Endothelial cell of umbilical vein (primary cell): Measurements from ENCODE around the gene PAEP. TPM values are rescaled to one million over a fixed set of nuclear protein-coding genes. Genes with fewer than 3 reads are reported as not detected.

Experiments used
- BruUV-seq: library from RNA; stranded (reverse); fragments of 400-500 nt; replicated peaks from 2 replicates; lab custom pipeline; 2021; lab: Mats Ljungman, UMichigan
- CTCF ChIA-PET: fragments of 300-600, 350-600 bp; sonication (Branson Sonifier 250); formaldehyde crosslinking; loops from one replicate; lab custom pipeline; 2021; ENCODE audit warnings: antibody characterized with exemption, inconsistent platforms; lab: Charles Lee
- POLR2A ChIA-PET: fragments of 300-600, 350-600 bp; sonication (Branson Sonifier 250); formaldehyde crosslinking; loops from one replicate; lab custom pipeline; 2021; ENCODE audit warnings: antibody characterized with exemption, inconsistent platforms; lab: Charles Lee
- DNase-seq: peaks from one replicate; pipeline ENCODE4 v3.0.0-alpha.2; 2011; ENCODE audit warnings: low read depth, low spot score
- FAIRE-seq: peaks from 2 replicates; lab custom pipeline; 2011; peaks lifted over from hg19 to GRCh38; lab: Jason Lieb, UNC
- H2AFZ ChIP-seq: 2 replicates; pipeline ENCODE4 v1.6.0; 2012; ENCODE audit warnings: low read depth, low read length, control low read depth, inconsistent platforms
- H3K27ac ChIP-seq: 2 replicates; pipeline ENCODE4 v1.5.1; 2011; ENCODE audit warnings: low read depth, mild to moderate bottlenecking, control low read depth, low read length, moderate library complexity; ENCODE audit not compliant: insufficient read depth
- H3K27me3 ChIP-seq, 2 experiments: 2 replicates each; pipeline versions ENCODE4 v1.6.0 to v1.6.1; 2011; ENCODE audit warnings: low read length in 2 of 2, mixed read lengths in 1 of 2; ENCODE audit not compliant: control insufficient read depth in 2 of 2, insufficient read depth in 2 of 2
- H3K36me3 ChIP-seq, 2 experiments: 2 replicates in 1 of 2; 3 replicates in 1 of 2; pipeline ENCODE4 v1.5.1; 2011; ENCODE audit warnings: low read length in 2 of 2, mild to moderate bottlenecking in 1 of 2, moderate library complexity in 1 of 2; ENCODE audit not compliant: control insufficient read depth in 2 of 2, insufficient read depth in 2 of 2; ENCODE audit errors: extremely low read depth in 1 of 2
- H3K4me1 ChIP-seq: 3 replicates; pipeline ENCODE4 v1.5.1; 2011; ENCODE audit warnings: mild to moderate bottlenecking, low read length; ENCODE audit not compliant: control insufficient read depth, insufficient read depth; ENCODE audit errors: extremely low read depth
- H3K4me2 ChIP-seq: 2 replicates; pipeline ENCODE4 v1.6.1; 2011; ENCODE audit warnings: low read length, control low read depth, mixed read lengths; ENCODE audit not compliant: insufficient read depth
- H3K4me3 ChIP-seq, 3 experiments: fragments of 200-600 bp in 1 of 3; sonication (generic), shearing (Covaris generic) in 1 of 3; replicated peaks in 1 of 3; 2 replicates each; pipeline ENCODE4 v1.5.1; 2011 to 2016; ENCODE audit warnings: control low read depth in 3 of 3, low read length in 3 of 3, mild to moderate bottlenecking in 2 of 3, inconsistent platforms in 1 of 3, low read depth in 1 of 3, moderate library complexity in 1 of 3; ENCODE audit not compliant: insufficient read depth in 1 of 3
- H3K79me2 ChIP-seq: 2 replicates; pipeline ENCODE4 v1.6.0; 2012; ENCODE audit warnings: low read length, inconsistent platforms; ENCODE audit not compliant: control insufficient read depth, insufficient read depth
- H3K9ac ChIP-seq: replicated peaks from 2 replicates; pipeline ENCODE3; 2011; ENCODE audit warnings: low read length, control low read depth; ENCODE audit not compliant: insufficient read depth; ENCODE audit errors: extremely low read depth
- H3K9me1 ChIP-seq: replicated peaks from 3 replicates; pipeline ENCODE4 v1.6.0; 2011; ENCODE audit warnings: mild to moderate bottlenecking, low read length; ENCODE audit not compliant: control insufficient read depth, insufficient read depth; ENCODE audit errors: extremely low read depth
- H3K9me3 ChIP-seq: replicated peaks from 2 replicates; pipeline ENCODE4 v1.5.1; 2012; ENCODE audit warnings: low read length, inconsistent platforms; ENCODE audit not compliant: control insufficient read depth, insufficient read depth
- H4K20me1 ChIP-seq: replicated peaks from 2 replicates; pipeline ENCODE3; 2011; ENCODE audit warnings: mild to moderate bottlenecking, low read length; ENCODE audit not compliant: control insufficient read depth, insufficient read depth; ENCODE audit errors: extremely low read depth
- EZH2 ChIP-seq: IDR thresholded peaks from 2 replicates; pipeline ENCODE4 v1.6.1; 2012; ENCODE audit warnings: borderline replicate concordance, low read depth, mild to moderate bottlenecking, moderate library complexity, low read length, inconsistent platforms; ENCODE audit not compliant: severe bottlenecking
- FOS ChIP-seq: IDR thresholded peaks from 2 replicates; pipeline ENCODE4 v1.6.1; 2011; ENCODE audit warnings: mild to moderate bottlenecking, low read length, moderate library complexity, borderline replicate concordance; ENCODE audit not compliant: insufficient read depth
- GATA2 ChIP-seq: IDR thresholded peaks from 2 replicates; pipeline ENCODE4 v1.7.0; 2011; ENCODE audit warnings: low read depth, mild to moderate bottlenecking, moderate library complexity, mixed read lengths, low read length; ENCODE audit not compliant: insufficient read length, insufficient read depth
- JUN ChIP-seq: IDR thresholded peaks from 2 replicates; pipeline ENCODE4 v1.6.1; 2011; ENCODE audit warnings: borderline replicate concordance, low read depth; ENCODE audit not compliant: insufficient read length, insufficient read depth
- MYC ChIP-seq: IDR thresholded peaks from one replicate; pipeline ENCODE4 v1.6.1; 2011; ENCODE audit warnings: mild to moderate bottlenecking, low read depth, low read length
- POLR2A ChIP-seq: IDR thresholded peaks from 2 replicates; pipeline ENCODE4 v1.6.1; 2012; ENCODE audit warnings: low read depth, mild to moderate bottlenecking, control low read depth, low read length
- POLR2AphosphoS5 ChIP-seq: IDR thresholded peaks from 2 replicates; pipeline ENCODE4 v1.6.1; 2012; ENCODE audit warnings: low read depth, mild to moderate bottlenecking, control low read depth, low read length, moderate library complexity; ENCODE audit not compliant: insufficient read depth
- dilution Hi-C: fragments of 300-500 bp; cut with MboI; formaldehyde crosslinking; loops from one replicate; pipeline ENCODE4 v1.15.0; 2019; ENCODE audit warnings: low sequenced_read_pairs; ENCODE audit not compliant: extremely low pct_ligation_motif_present
- intact Hi-C: fragments of 100-400 bp; cut with micrococcal nuclease; formaldehyde crosslinking; loops from one replicate; pipeline ENCODE4 v1.10.0; 2022
- polyA plus RNA-seq, 4 experiments: library from polyadenylated mRNA; depleted of rRNA in 3 of 4; stranded (reverse) in 3 of 4; unstranded in 1 of 4; fragments of >200 nt; gene quantifications; 2 replicates each; pipeline versions ENCODE4 v1.2.1 to v1.2.3, GENCODE V29; 2011 to 2012; ENCODE audit warnings: missing spikeins in 1 of 4
- total RNA-seq: library from RNA; stranded (reverse); gene quantifications from 2 replicates; pipeline ENCODE4 v1.2.3, GENCODE V29; 2021
- TF ChIP-seq, protein P1 (sequence below), 2 donors: IDR thresholded peaks; 1 replicate in 1 of 2; 2 replicates in 1 of 2; pipeline ENCODE4 v1.5.1; 2011; ENCODE audit warnings: low read length in 2 of 2, mild to moderate bottlenecking in 2 of 2, moderate library complexity in 2 of 2, control low read depth in 1 of 2, inconsistent platforms in 1 of 2, low read depth in 1 of 2; ENCODE audit not compliant: insufficient read depth in 1 of 2; ENCODE audit errors: extremely low read depth in 1 of 2
- TF ChIP-seq, protein P2 (sequence below): IDR thresholded peaks from 2 replicates; pipeline ENCODE4 v1.6.1; 2011; ENCODE audit not compliant: insufficient read depth, insufficient read length

PAEP gene
- total and polyA plus RNA-seq, 2 donors (not counting 3 experiments of a cell fraction or from before 2014, with no cell fraction given), result not detected

- CTCF ChIA-PET, result interaction anchor here (1.1 kb wide), 1 partner anchor 87 kb away, joined by 3 read pairs; no protein-coding TSS in a partner anchor
Observed at GRCh38 chr9:135591506-135592330, 30.2 kb downstream of the PAEP start.

More at GRCh38 chr9:135591506-135592330, 30.2 kb downstream of the PAEP start:
- no peak overlapping the region for H2AFZ ChIP-seq
- no peak for TF ChIP-seq FOS
- TF ChIP-seq POLR2AphosphoS5, result no peak
- TF ChIP-seq POLR2A, result no peak
- no peak for TF ChIP-seq JUN
- no peak for TF ChIP-seq EZH2
- TF ChIP-seq, protein P1, sequence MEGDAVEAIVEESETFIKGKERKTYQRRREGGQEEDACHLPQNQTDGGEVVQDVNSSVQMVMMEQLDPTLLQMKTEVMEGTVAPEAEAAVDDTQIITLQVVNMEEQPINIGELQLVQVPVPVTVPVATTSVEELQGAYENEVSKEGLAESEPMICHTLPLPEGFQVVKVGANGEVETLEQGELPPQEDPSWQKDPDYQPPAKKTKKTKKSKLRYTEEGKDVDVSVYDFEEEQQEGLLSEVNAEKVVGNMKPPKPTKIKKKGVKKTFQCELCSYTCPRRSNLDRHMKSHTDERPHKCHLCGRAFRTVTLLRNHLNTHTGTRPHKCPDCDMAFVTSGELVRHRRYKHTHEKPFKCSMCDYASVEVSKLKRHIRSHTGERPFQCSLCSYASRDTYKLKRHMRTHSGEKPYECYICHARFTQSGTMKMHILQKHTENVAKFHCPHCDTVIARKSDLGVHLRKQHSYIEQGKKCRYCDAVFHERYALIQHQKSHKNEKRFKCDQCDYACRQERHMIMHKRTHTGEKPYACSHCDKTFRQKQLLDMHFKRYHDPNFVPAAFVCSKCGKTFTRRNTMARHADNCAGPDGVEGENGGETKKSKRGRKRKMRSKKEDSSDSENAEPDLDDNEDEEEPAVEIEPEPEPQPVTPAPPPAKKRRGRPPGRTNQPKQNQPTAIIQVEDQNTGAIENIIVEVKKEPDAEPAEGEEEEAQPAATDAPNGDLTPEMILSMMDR (IDR thresholded peaks at IDR 0.05; ENCODE audit: extremely low read depth in 1 of 2, insufficient read depth in 1 of 2, low read depth in 1 of 2, low read length in 2 of 2), result no peak
- TF ChIP-seq GATA2, result no peak
- no peak for TF ChIP-seq MYC
- TF ChIP-seq, protein P2, sequence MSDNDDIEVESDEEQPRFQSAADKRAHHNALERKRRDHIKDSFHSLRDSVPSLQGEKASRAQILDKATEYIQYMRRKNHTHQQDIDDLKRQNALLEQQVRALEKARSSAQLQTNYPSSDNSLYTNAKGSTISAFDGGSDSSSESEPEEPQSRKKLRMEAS, result no peak
- DNase-seq (no peak), FAIRE-seq (no peak)
- H3K9me3 ChIP-seq, result no peaks in the 10 kb centered on the region
- H3K4me1 ChIP-seq, result peaks cover 6% of the 10 kb centered on the region
- no peaks in the 10 kb centered on the region for H3K9me1 ChIP-seq
- no peaks in the 10 kb centered on the region for H3K79me2 ChIP-seq
- POLR2A ChIA-PET, result no interaction called here
- no peak overlapping the region for H3K9ac ChIP-seq
- no peak overlapping the region for H3K27ac ChIP-seq
- H3K4me2 ChIP-seq, result no peak overlapping the region
- H3K27me3 ChIP-seq, result peaks cover 0 to 14% of the 10 kb centered on the region in 2 experiments
- dilution Hi-C loops, result no loop called here
- no peaks in the 10 kb centered on the region for H4K20me1 ChIP-seq
- no peak overlapping the region for H3K4me3 ChIP-seq
- intact Hi-C loops, result no loop called here
- no TSS peak for BruUV-seq
- H3K36me3 ChIP-seq, result no peaks in the 10 kb centered on the region
